HCT116 (cell line): ENCODE data around the gene RPS10. TPM values are rescaled to one million over a fixed set of nuclear protein-coding genes. Genes with fewer than 3 reads are reported as not detected.

Experiments used
- ATAC-seq: fragments of 200-7000 bp; cut with Tn5 transposase; 2 replicates; pipeline ENCODE4 v1.9.1; 2020; ENCODE audit warnings: mild to moderate bottlenecking, moderate library complexity
- BruUV-seq: library from RNA; stranded (reverse); fragments of 400-500 nt; replicated peaks from 2 replicates; lab custom pipeline; 2021; lab: Mats Ljungman, UMichigan
- CTCF ChIA-PET: fragments of 300-600 bp; sonication (Branson Sonifier 250); formaldehyde crosslinking; loops from one replicate; lab custom pipeline; 2021; ENCODE audit warnings: antibody characterized with exemption; lab: Charles Lee
- POLR2A ChIA-PET: fragments of 300-600, 350-600 bp; sonication (Branson Sonifier 250); formaldehyde crosslinking; loops from one replicate; lab custom pipeline; 2021; ENCODE audit warnings: antibody characterized with exemption; lab: Charles Lee
- RAD21 ChIA-PET, 2 experiments: fragments of 300-600 bp; sonication (Branson Sonifier 250); formaldehyde crosslinking; loops; one replicate each; lab custom pipeline; 2023; ENCODE audit warnings: low total read pairs in 2 of 2; ENCODE audit not compliant: uncharacterized antibody in 2 of 2, unreplicated experiment in 2 of 2, low non-redundant PET in 1 of 2; lab: Charles Lee
- DNase-seq: peaks from one replicate; pipeline ENCODE4 v3.0.0-alpha.2; 2010; ENCODE audit warnings: low read depth, low spot score
- H2AFZ ChIP-seq: fragments of 200-600 bp; shearing (Covaris generic), sonication (generic); 2 replicates; pipeline ENCODE4 v1.6.1; 2017; ENCODE audit warnings: low read depth, mixed run types, mixed read lengths, antibody characterized with exemption, low read length; ENCODE audit not compliant: poor library complexity, severe bottlenecking
- H3K27ac ChIP-seq: 2 replicates; pipeline ENCODE4 v1.5.1; 2012; ENCODE audit warnings: low read depth, low read length
- H3K27me3 ChIP-seq: fragments of 200-600 bp; sonication (generic); 2 replicates; pipeline ENCODE4 v1.6.1; 2016; ENCODE audit warnings: mixed run types, low read length, mixed read lengths; ENCODE audit not compliant: insufficient read depth
- H3K36me3 ChIP-seq, 2 experiments: fragments of 200-500 bp in 1 of 2; fragments of 200-600 bp in 1 of 2; sonication (Bioruptor generic) in 1 of 2; sonication (generic) in 1 of 2; 2 replicates each; pipeline versions ENCODE4 v1.5.1 to v1.6.1; 2014 to 2016; ENCODE audit warnings: low read length in 2 of 2, inconsistent platforms in 1 of 2, mixed read lengths in 1 of 2, mixed run types in 1 of 2; ENCODE audit not compliant: insufficient read depth in 2 of 2, control insufficient read depth in 1 of 2
- H3K4me1 ChIP-seq, 2 experiments: fragments of 200-600 bp in 1 of 2; sonication (generic) in 1 of 2; 2 replicates each; pipeline versions ENCODE4 v1.5.1 to v1.6.1; 2012 to 2017; ENCODE audit warnings: low read length in 2 of 2, inconsistent platforms in 1 of 2, mild to moderate bottlenecking in 1 of 2, mixed read lengths in 1 of 2, mixed run types in 1 of 2, moderate library complexity in 1 of 2; ENCODE audit not compliant: insufficient read depth in 2 of 2, control insufficient read depth in 1 of 2
- H3K4me2 ChIP-seq: fragments of 200-600 bp; sonication (generic); 2 replicates; pipeline ENCODE4 v1.6.1; 2017; ENCODE audit warnings: mixed run types, low read length, mixed read lengths
- H3K4me3 ChIP-seq, 2 experiments: fragments of 200-600 bp in 1 of 2; sonication (generic) in 1 of 2; replicated peaks in 1 of 2; 2 replicates each; pipeline ENCODE4 v1.5.1; 2011 to 2016; ENCODE audit warnings: low read length in 2 of 2, control low read depth in 1 of 2, low read depth in 1 of 2, mild to moderate bottlenecking in 1 of 2, mixed read lengths in 1 of 2, mixed run types in 1 of 2
- H3K79me2 ChIP-seq: fragments of 200-600 bp; sonication (generic); 2 replicates; pipeline ENCODE4 v1.6.1; 2017; ENCODE audit warnings: mild to moderate bottlenecking, mixed run types, low read length, moderate library complexity, mixed read lengths; ENCODE audit not compliant: insufficient read depth
- H3K9ac ChIP-seq: fragments of 200-600 bp; sonication (generic); 2 replicates; pipeline ENCODE4 v1.6.1; 2016; ENCODE audit warnings: low read length, mixed read lengths
- H3K9me2 ChIP-seq: fragments of 200-600 bp; sonication (generic), shearing (Covaris generic); 2 replicates; pipeline ENCODE4 v1.6.1; 2017; ENCODE audit warnings: mixed run types, mild to moderate bottlenecking, moderate library complexity; ENCODE audit not compliant: insufficient read depth
- H3K9me3 ChIP-seq, 2 experiments: fragments of 200-500 bp in 1 of 2; fragments of 200-600 bp in 1 of 2; sonication (Bioruptor generic) in 1 of 2; sonication (generic) in 1 of 2; 2 replicates each; pipeline ENCODE4 v1.6.1; 2014 to 2017; ENCODE audit warnings: low read length in 2 of 2, mixed read lengths in 2 of 2, inconsistent platforms in 1 of 2, low read depth in 1 of 2, mild to moderate bottlenecking in 1 of 2, mixed run types in 1 of 2, moderate library complexity in 1 of 2; ENCODE audit not compliant: control insufficient read depth in 1 of 2, insufficient read depth in 1 of 2
- H4K20me1 ChIP-seq: fragments of 200-600 bp; sonication (generic), shearing (Covaris generic); 2 replicates; pipeline ENCODE4 v1.6.1; 2017; ENCODE audit warnings: mixed run types, mild to moderate bottlenecking, moderate library complexity; ENCODE audit not compliant: insufficient read depth
- ELF1 ChIP-seq: IDR thresholded peaks from 2 replicates; pipeline ENCODE4 v1.6.1; 2012; ENCODE audit warnings: low read depth, borderline replicate concordance
- EZH2 ChIP-seq: fragments of 200-600 bp; sonication (generic); IDR thresholded peaks from 2 replicates; pipeline ENCODE4 v1.6.1; 2017; ENCODE audit warnings: antibody characterized with exemption, mixed run types
- EZH2phosphoT487 ChIP-seq: fragments of 200-600 bp; IDR thresholded peaks from 2 replicates; pipeline ENCODE4 v1.6.1; 2018; ENCODE audit warnings: antibody characterized with exemption, borderline replicate concordance
- FOSL1 ChIP-seq: IDR thresholded peaks from 2 replicates; pipeline ENCODE4 v1.6.1; 2012; ENCODE audit warnings: low read depth
- POLR2A ChIP-seq: IDR thresholded peaks from 2 replicates; pipeline ENCODE4 v1.7.0; 2011; ENCODE audit warnings: borderline replicate concordance; ENCODE audit not compliant: insufficient read depth, insufficient read length; ENCODE audit errors: extremely low read depth
- RAD21 ChIP-seq: IDR thresholded peaks from 2 replicates; pipeline ENCODE4 v1.6.1; 2012; ENCODE audit warnings: low read depth, mild to moderate bottlenecking
- SIN3A ChIP-seq: IDR thresholded peaks from 2 replicates; pipeline ENCODE4 v1.6.1; 2012; ENCODE audit warnings: low read depth
- SP1 ChIP-seq: IDR thresholded peaks from 2 replicates; pipeline ENCODE4 v1.6.1; 2012; ENCODE audit warnings: low read depth
- TCF7L2 ChIP-seq: IDR thresholded peaks from 2 replicates; pipeline ENCODE4 v1.7.0; 2011; ENCODE audit warnings: borderline replicate concordance, inconsistent platforms; ENCODE audit not compliant: insufficient read depth, insufficient read length; ENCODE audit errors: extremely low read depth
- YY1 ChIP-seq: IDR thresholded peaks from 2 replicates; pipeline ENCODE4 v1.6.1; 2011; ENCODE audit warnings: low read length, low read depth, moderate library complexity, mild to moderate bottlenecking; ENCODE audit not compliant: insufficient replicate concordance; ENCODE audit errors: extremely low read depth
- ZNF274 ChIP-seq: fragments of 200-500 bp; sonication (Bioruptor generic); IDR thresholded peaks from 2 replicates; pipeline ENCODE4 v1.6.1; 2014; ENCODE audit warnings: mild to moderate bottlenecking, low read depth, low read length, inconsistent platforms
- intact Hi-C: fragments of 100-400 bp; cut with micrococcal nuclease; formaldehyde crosslinking; loops from 2 replicates; pipeline ENCODE4 v1.10.0; 2022
- total RNA-seq: library from RNA; stranded (reverse); gene quantifications from one replicate; pipeline ENCODE4 v1.2.1, GENCODE V29; 2021; ENCODE audit not compliant: unreplicated experiment
- TF ChIP-seq, protein P1 (sequence below): IDR thresholded peaks from 2 replicates; pipeline ENCODE4 v1.6.1; 2012
- TF ChIP-seq, protein P2 (sequence below), 3 experiments: fragments of 200-600 bp in 1 of 3; sonication (generic) in 1 of 3; IDR thresholded peaks in 2 of 3; conservative IDR thresholded peaks in 1 of 3; 2 replicates each; pipeline ENCODE4 v1.5.1; 2012 to 2017; ENCODE audit warnings: low read depth in 2 of 3, low read length in 2 of 3, antibody characterized with exemption in 1 of 3, borderline replicate concordance in 1 of 3, control low read depth in 1 of 3, mild to moderate bottlenecking in 1 of 3, mixed read lengths in 1 of 3, mixed run types in 1 of 3, moderate library complexity in 1 of 3; ENCODE audit not compliant: insufficient read depth in 1 of 3

The RPS10 gene
- total RNA-seq, 1 experiment from 2014 or later, result 1,863 TPM

DNA sequence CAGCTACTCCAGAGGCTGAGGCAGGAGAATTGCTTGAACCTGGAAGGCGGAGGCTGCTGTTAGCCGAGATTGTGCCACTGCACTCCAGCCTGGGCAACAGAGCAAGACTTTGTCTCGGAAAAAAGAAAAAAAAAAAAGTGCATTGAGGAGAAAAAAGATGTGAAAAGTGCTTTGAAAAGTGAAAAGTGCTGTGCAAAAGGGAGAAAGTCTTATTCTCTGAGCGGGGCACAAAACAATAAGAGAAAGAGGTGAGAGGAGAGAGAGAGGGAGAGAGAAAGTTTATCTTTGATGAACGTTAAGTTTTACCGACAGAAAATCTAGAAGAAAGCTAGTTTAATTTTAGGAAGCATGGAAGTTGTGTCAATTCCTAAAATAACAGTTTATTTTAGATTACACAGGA lies 36.1 kb upstream of the RPS10 start:
- no peak for TF ChIP-seq YY1
- TF ChIP-seq FOSL1, result no peak
- no peak for TF ChIP-seq EZH2
- no peak for TF ChIP-seq SP1
- no peak for TF ChIP-seq ZNF274
- TF ChIP-seq POLR2A, result no peak
- TF ChIP-seq, protein P1, sequence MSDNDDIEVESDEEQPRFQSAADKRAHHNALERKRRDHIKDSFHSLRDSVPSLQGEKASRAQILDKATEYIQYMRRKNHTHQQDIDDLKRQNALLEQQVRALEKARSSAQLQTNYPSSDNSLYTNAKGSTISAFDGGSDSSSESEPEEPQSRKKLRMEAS, result no peak
- TF ChIP-seq SIN3A, result no peak
- no peak for TF ChIP-seq RAD21
- TF ChIP-seq TCF7L2, result no peak
- TF ChIP-seq ELF1, result no peak
- TF ChIP-seq, protein P2, sequence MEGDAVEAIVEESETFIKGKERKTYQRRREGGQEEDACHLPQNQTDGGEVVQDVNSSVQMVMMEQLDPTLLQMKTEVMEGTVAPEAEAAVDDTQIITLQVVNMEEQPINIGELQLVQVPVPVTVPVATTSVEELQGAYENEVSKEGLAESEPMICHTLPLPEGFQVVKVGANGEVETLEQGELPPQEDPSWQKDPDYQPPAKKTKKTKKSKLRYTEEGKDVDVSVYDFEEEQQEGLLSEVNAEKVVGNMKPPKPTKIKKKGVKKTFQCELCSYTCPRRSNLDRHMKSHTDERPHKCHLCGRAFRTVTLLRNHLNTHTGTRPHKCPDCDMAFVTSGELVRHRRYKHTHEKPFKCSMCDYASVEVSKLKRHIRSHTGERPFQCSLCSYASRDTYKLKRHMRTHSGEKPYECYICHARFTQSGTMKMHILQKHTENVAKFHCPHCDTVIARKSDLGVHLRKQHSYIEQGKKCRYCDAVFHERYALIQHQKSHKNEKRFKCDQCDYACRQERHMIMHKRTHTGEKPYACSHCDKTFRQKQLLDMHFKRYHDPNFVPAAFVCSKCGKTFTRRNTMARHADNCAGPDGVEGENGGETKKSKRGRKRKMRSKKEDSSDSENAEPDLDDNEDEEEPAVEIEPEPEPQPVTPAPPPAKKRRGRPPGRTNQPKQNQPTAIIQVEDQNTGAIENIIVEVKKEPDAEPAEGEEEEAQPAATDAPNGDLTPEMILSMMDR (IDR thresholded peaks at IDR 0.05 in 2 of 3, conservative IDR thresholded peaks at IDR 0.05 in 1 of 3; ENCODE audit: borderline replicate concordance in 1 of 3, insufficient read depth in 1 of 3, low read depth in 2 of 3, low read length in 2 of 3), result no peak
- no peak for TF ChIP-seq EZH2phosphoT487
- intact Hi-C loops, result loop anchor here (5.0 kb wide), 1 partner anchor 350 kb away; no protein-coding TSS in a partner anchor
- Histone ChIP-seq H3K4me1 (peaks cover 8 to 47% of the 10 kb centered on the region in 2 experiments), H3K4me3 (peak overlapping the region in 1 of 2 experiments; percentile 40; a peak in 2 of 4 replicates), H3K79me2 (no peaks in the 10 kb centered on the region), H3K4me2 (peak overlapping the region; percentile 82), H3K36me3 (no peaks in the 10 kb centered on the region), H3K9me3 (no peaks in the 10 kb centered on the region), H3K27me3 (no peaks in the 10 kb centered on the region), H3K27ac (no peak overlapping the region), H3K9ac (peak overlapping the region; percentile 24; the same call in 1 of the 2 replicates), H2AFZ (peak overlapping the region; percentile 84), H3K9me2 (no peaks in the 10 kb centered on the region), H4K20me1 (no peaks in the 10 kb centered on the region)
- BruUV-seq, result no TSS peak
- ChIA-PET CTCF (interaction anchor here (0.8 to 2.0 kb wide), 4 partner anchors 147 to 743 kb away, joined by 3 to 32 read pairs (median 4); no protein-coding TSS in a partner anchor), POLR2A (interaction anchor here (0.6 to 1.6 kb wide), 6 partner anchors 46 to 535 kb away, joined by 3 to 6 read pairs (median 3); partner anchors contain the start of gene HMGA1), RAD21 (interaction anchor here (0.8 to 1.9 kb wide), 2 partner anchors 147 kb away, joined by 6 to 9 read pairs; no protein-coding TSS in a partner anchor)
- no peak for ATAC-seq
- DNase-seq, result no peak
